Rectal smooth muscle tissue (tissue), 1 donor: Measurements from ENCODE around the gene KLHDC7B.
"Not testable (repeated sequence)": the region's sequence is repeated elsewhere in the genome, so short reads cannot be mapped to it uniquely, and the experiment has no call there.

Source experiments
- H3K27ac ChIP-seq: one replicate; pipeline ENCODE4 v1.7.0; 2013; ENCODE audit warnings: low read depth, low read length, inconsistent platforms
- H3K27me3 ChIP-seq: one replicate; pipeline ENCODE4 v1.7.0; 2013; ENCODE audit warnings: low read length; ENCODE audit not compliant: control insufficient read depth, insufficient read depth
- H3K36me3 ChIP-seq: one replicate; pipeline ENCODE4 v1.7.0; 2013; ENCODE audit warnings: low read length; ENCODE audit not compliant: control insufficient read depth, insufficient read depth
- H3K4me1 ChIP-seq: one replicate; pipeline ENCODE4 v1.7.0; 2013; ENCODE audit warnings: low read length; ENCODE audit not compliant: control insufficient read depth, insufficient read depth
- H3K4me3 ChIP-seq: one replicate; pipeline ENCODE4 v1.7.0; 2013; ENCODE audit warnings: low read length
- H3K9ac ChIP-seq: one replicate; pipeline ENCODE4 v1.7.0; 2013; ENCODE audit warnings: low read length

KLHDC7B gene

GRCh38 chr22:50533856-50534711 lies 11.6 kb upstream of the KLHDC7B start:
- H3K4me3 ChIP-seq, H3K36me3 ChIP-seq, H3K27ac ChIP-seq, H3K27me3 ChIP-seq, H3K4me1 ChIP-seq, H3K9ac ChIP-seq: not testable (repeated sequence)

GRCh38 chr22:50535113-50535512 lies 10.6 kb upstream of the KLHDC7B start:
- Histone ChIP-seq H3K9ac (no peak overlapping the region), H3K27me3 (peaks cover 9% of the 10 kb centered on the region), H3K27ac (no peak overlapping the region), H3K4me1 (peaks cover 2% of the 10 kb centered on the region), H3K36me3 (no peaks in the 10 kb centered on the region), H3K4me3 (no peak overlapping the region)

- Histone ChIP-seq H3K4me1 (no peaks in the 10 kb centered on the region), H3K9ac (no peak overlapping the region), H3K36me3 (no peaks in the 10 kb centered on the region), H3K4me3 (no peak overlapping the region), H3K27me3 (peaks cover 2% of the 10 kb centered on the region), H3K27ac (no peak overlapping the region)
Measured at GRCh38 chr22:50536226-50536625, 9.5 kb upstream of the KLHDC7B start.

- Histone ChIP-seq H3K9ac (no peak overlapping the region), H3K4me1 (no peaks in the 10 kb centered on the region), H3K36me3 (no peaks in the 10 kb centered on the region), H3K27ac (peak overlapping the region; percentile 32), H3K27me3 (no peaks in the 10 kb centered on the region), H3K4me3 (no peak overlapping the region)
Measured at GRCh38 chr22:50537765-50538164, 7.9 kb upstream of the KLHDC7B start.

- Histone ChIP-seq H3K36me3 (no peaks in the 10 kb centered on the region), H3K27ac (no peak overlapping the region), H3K27me3 (no peaks in the 10 kb centered on the region), H3K4me3 (no peak overlapping the region), H3K9ac (no peak overlapping the region), H3K4me1 (no peaks in the 10 kb centered on the region)
Measured at GRCh38 chr22:50540381-50540780, 5.3 kb upstream of the KLHDC7B start.

- not testable (repeated sequence) for H3K27me3 ChIP-seq, H3K4me3 ChIP-seq, H3K4me1 ChIP-seq, H3K36me3 ChIP-seq, H3K27ac ChIP-seq, H3K9ac ChIP-seq
Measured at GRCh38 chr22:50541667-50542026, 4.1 kb upstream of the KLHDC7B start.

- Histone ChIP-seq H3K9ac (no peak overlapping the region), H3K27me3 (peaks cover 6% of the 10 kb centered on the region), H3K27ac (no peak overlapping the region), H3K36me3 (no peaks in the 10 kb centered on the region), H3K4me1 (no peaks in the 10 kb centered on the region), H3K4me3 (no peak overlapping the region)
Measured at GRCh38 chr22:50542416-50542927, 3.2 kb upstream of the KLHDC7B start.

- Histone ChIP-seq H3K27me3 (peaks cover 17% of the 10 kb centered on the region), H3K27ac (no peak overlapping the region), H3K4me3 (no peak overlapping the region), H3K36me3 (no peaks in the 10 kb centered on the region), H3K9ac (no peak overlapping the region), H3K4me1 (no peaks in the 10 kb centered on the region)
Measured at GRCh38 chr22:50544078-50544745, 1.5 kb upstream of the KLHDC7B start.

- peaks cover 19% of the 10 kb centered on the region for H3K27me3 ChIP-seq
- no peaks in the 10 kb centered on the region for H3K36me3 ChIP-seq
- H3K4me1 ChIP-seq = no peaks in the 10 kb centered on the region
- H3K4me3 ChIP-seq = no peak overlapping the region
- H3K9ac ChIP-seq = no peak overlapping the region
- no peak overlapping the region for H3K27ac ChIP-seq
Measured at GRCh38 chr22:50544746-50545253, 899 bp upstream of the KLHDC7B start.

- H3K36me3 ChIP-seq = no peaks in the 10 kb centered on the region
- no peak overlapping the region for H3K9ac ChIP-seq
- H3K4me1 ChIP-seq = no peaks in the 10 kb centered on the region
- H3K4me3 ChIP-seq = no peak overlapping the region
- H3K27me3 ChIP-seq = peaks cover 19% of the 10 kb centered on the region
- H3K27ac ChIP-seq = no peak overlapping the region
Measured at GRCh38 chr22:50546326-50547262, 895 bp downstream of the KLHDC7B start.

- Histone ChIP-seq H3K27ac (no peak overlapping the region), H3K4me3 (no peak overlapping the region), H3K36me3 (no peaks in the 10 kb centered on the region), H3K4me1 (no peaks in the 10 kb centered on the region), H3K9ac (no peak overlapping the region), H3K27me3 (peaks cover 19% of the 10 kb centered on the region)
Measured at GRCh38 chr22:50547263-50547985, 1.7 kb downstream of the KLHDC7B start.
